VCaP (cell line): ENCODE results near the gene TM6SF1.
"Not testable (repeated sequence)": the region's sequence is repeated elsewhere in the genome, so short reads cannot be mapped to it uniquely, and the experiment has no call there.

Experiments used
- H3K27ac ChIP-seq: fragments of 450-650 bp; 2 replicates; pipeline ENCODE4 v1.5.1; 2017
- TF ChIP-seq, protein P1 (sequence below): fragments of 450-650 bp; conservative IDR thresholded peaks from 2 replicates; pipeline ENCODE4 v1.5.1; 2017; ENCODE audit warnings: mild to moderate bottlenecking, moderate library complexity

Gene TM6SF1

DNA sequence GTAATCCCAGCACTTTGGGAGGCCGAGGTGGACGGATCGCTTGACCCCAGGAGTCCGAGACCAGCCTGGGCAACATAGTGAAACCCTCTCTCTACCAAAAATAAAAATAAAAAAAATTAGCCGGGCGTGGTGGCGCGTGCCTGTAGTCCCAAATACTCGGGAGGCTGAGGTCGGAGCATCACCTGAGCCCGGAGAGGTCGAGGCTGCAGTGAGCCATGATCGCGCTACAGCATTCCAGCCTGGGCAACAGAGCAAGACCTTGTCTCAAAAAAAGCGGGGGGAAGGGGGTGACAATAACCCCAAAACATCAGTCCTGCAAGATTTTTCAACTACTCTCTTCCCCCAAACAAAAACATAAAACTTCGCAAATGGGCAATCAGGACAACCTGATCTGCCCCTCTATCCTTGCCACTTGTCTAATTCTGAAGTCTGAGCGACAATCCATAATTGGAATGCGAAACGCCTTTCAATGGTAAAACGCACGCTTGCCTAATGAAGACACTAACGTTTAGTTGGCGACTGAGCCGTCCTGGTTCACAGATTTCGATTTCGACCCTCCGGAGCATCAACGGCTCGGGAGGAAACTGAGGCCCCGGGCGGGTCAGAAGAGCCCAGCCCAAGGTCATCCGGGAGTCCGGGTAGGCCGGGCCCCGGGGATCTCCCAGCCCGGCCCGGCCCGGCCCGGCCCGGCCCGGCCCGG, 41.3 kb upstream of the TM6SF1 start:
- H3K27ac ChIP-seq: peak overlapping the region; percentile 99

GRCh38 chr15:83066734-83067637, 40.5 kb upstream of the TM6SF1 start, which contains the start of gene BTBD1:
Gene BTBD1, minus strand, starts transcription at chr15:83067252. Its CDS starts 101 bp downstream, at chr15:83067151.
- TF ChIP-seq, protein P1, sequence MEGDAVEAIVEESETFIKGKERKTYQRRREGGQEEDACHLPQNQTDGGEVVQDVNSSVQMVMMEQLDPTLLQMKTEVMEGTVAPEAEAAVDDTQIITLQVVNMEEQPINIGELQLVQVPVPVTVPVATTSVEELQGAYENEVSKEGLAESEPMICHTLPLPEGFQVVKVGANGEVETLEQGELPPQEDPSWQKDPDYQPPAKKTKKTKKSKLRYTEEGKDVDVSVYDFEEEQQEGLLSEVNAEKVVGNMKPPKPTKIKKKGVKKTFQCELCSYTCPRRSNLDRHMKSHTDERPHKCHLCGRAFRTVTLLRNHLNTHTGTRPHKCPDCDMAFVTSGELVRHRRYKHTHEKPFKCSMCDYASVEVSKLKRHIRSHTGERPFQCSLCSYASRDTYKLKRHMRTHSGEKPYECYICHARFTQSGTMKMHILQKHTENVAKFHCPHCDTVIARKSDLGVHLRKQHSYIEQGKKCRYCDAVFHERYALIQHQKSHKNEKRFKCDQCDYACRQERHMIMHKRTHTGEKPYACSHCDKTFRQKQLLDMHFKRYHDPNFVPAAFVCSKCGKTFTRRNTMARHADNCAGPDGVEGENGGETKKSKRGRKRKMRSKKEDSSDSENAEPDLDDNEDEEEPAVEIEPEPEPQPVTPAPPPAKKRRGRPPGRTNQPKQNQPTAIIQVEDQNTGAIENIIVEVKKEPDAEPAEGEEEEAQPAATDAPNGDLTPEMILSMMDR: peak; percentile 29; the same call in 1 of the 2 replicates
- H3K27ac ChIP-seq: peak within 1 kb of the TSS; percentile 99

More for the DNA sequence above, 41.3 kb upstream of the TM6SF1 start:
- TF ChIP-seq, protein P1: no peak

DNA sequence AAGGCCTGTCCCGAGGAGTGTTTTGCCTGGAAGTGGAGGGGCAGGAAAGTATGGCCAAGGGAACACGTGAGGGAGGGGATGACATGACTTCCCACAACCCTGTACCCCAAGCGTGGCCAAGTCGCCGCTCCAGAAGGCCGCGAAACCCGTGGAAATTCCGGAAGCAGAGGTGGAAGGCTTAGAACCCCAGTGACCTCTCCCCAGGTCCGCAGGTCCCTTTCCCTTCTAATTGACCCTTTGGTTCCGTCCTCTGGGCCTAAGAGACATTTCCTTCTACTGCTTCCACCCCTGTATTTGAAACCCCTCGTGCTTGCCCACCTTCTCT, 39.8 kb upstream of the TM6SF1 start:
- H3K27ac ChIP-seq: peak overlapping the region; percentile 99
- TF ChIP-seq, protein P1: no peak

- peak overlapping the region; percentile 99 for H3K27ac ChIP-seq
- TF ChIP-seq, protein P1: no peak
Measured at GRCh38 chr15:83068054-83068453, 39.4 kb upstream of the TM6SF1 start.

DNA sequence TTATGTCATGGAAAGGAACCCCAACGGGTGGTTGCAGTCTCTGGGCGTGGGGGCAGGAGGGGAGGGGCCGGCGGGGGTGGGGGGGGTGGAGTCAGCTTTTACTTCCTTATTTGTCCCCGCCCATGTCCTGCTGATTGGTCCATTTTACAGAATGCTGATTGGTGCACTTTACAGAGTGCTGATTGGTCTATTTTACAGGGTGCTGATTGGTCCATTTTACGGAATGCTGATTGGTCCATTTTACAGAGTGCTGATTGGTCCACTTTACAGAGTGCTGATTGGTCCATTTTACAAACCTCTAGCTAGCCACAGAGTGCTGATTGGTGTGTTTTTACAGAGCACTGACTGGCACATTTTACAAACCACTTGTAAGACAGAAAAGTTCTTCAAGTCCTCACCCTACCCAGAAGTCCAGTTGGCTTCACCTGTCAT, 38.2 kb upstream of the TM6SF1 start:
- not testable (repeated sequence) for H3K27ac ChIP-seq

DNA sequence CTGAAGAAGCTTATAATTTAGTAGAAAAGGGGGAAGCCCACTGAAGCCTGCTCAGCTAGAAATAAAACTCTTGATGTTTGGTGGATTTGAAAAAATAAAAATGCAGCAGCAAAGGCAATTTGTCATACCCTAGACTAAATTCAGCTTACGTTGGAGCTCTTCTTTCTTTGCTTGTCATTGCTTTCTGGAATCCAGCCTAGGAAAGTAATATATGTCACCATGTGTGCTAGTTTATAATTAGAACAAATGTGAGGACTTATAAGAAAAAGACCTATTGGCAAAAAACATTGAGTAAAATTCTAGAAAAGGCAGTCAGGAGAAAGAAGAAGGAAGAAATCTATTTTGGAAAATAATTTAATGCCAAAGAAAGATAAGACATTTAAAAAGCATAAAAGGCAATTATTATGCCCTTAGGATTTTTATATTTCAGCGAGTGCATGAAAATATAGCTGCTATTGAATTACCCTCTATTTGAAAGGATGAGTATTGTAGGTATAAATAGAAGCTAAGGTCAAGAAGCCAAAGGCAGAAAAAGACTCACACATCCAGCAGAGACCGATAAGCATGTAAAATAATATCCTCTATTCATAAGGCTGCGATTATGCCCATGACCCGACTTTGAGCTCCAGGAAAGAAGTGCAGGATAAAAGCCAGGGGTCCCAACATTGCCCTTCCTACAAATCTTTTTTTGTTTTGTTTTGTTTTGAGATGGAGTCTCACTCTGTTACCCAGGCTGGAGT, 29.8 kb upstream of the TM6SF1 start:
- TF ChIP-seq, protein P1: no peak
- no peak overlapping the region for H3K27ac ChIP-seq

- TF ChIP-seq, protein P1: no peak
Measured at GRCh38 chr15:83078712-83079111, 28.7 kb upstream of the TM6SF1 start.

More at GRCh38 chr15:83078712-83079111, 28.7 kb upstream of the TM6SF1 start:
- no peak overlapping the region for H3K27ac ChIP-seq
